Vagina (tissue), 2 donors: ENCODE results near the gene ENOX2. TPM values are rescaled to one million over a fixed set of nuclear protein-coding genes. Genes with fewer than 3 reads are reported as not detected.
A peak's percentile ranks its signal among the peaks of the same experiment; 100 is the strongest.

Experiments
- DNase-seq, 2 donors: peaks; one replicate each; pipeline ENCODE4 v3.0.0-alpha.2; 2017; ENCODE audit errors: extremely low spot score in 2 of 2
- H3K27ac ChIP-seq: fragments of 200-600 bp; sonication (generic); one replicate; pipeline ENCODE4 v1.5.1; 2019
- H3K27me3 ChIP-seq: fragments of 200-600 bp; sonication (generic); one replicate; pipeline ENCODE4 v1.5.1; 2019
- H3K36me3 ChIP-seq, 2 donors: fragments of 200-600 bp; sonication (generic); one replicate each; pipeline ENCODE4 v1.5.1; 2017 to 2019
- H3K4me1 ChIP-seq: fragments of 200-600 bp; sonication (generic); one replicate; pipeline ENCODE4 v1.5.1; 2019
- H3K4me3 ChIP-seq, 2 donors: fragments of 200-600 bp; sonication (generic); 1 replicate in 1 of 2; 2 replicates in 1 of 2; pipeline ENCODE4 v1.5.1; 2016 to 2019
- H3K9me3 ChIP-seq: fragments of 200-600 bp; sonication (generic); one replicate; pipeline ENCODE4 v1.5.1; 2019
- CTCF ChIP-seq, 3 experiments: fragments of 450-650 bp in 2 of 3; fragments of 200-600 bp in 1 of 3; sonication (generic) in 1 of 3; IDR thresholded peaks; one replicate each; pipeline ENCODE4 v1.5.1; 2017 to 2019; ENCODE audit warnings: antibody characterized with exemption in 3 of 3, mild to moderate bottlenecking in 2 of 3, moderate library complexity in 2 of 3
- POLR2A ChIP-seq, 2 donors: fragments of 450-650 bp; IDR thresholded peaks; one replicate each; pipeline ENCODE4 v1.6.1; 2017; ENCODE audit warnings: antibody characterized with exemption in 2 of 2, mild to moderate bottlenecking in 2 of 2, moderate library complexity in 2 of 2
- POLR2AphosphoS5 ChIP-seq, 2 donors: sonication (generic); formaldehyde crosslinking; IDR thresholded peaks; one replicate each; pipeline ENCODE4 v1.9.0; 2017; ENCODE audit warnings: antibody characterized with exemption in 2 of 2, mild to moderate bottlenecking in 2 of 2, low read depth in 1 of 2; ENCODE audit not compliant: insufficient read depth in 1 of 2
- intact Hi-C: fragments of 100-400 bp; cut with DNase I; formaldehyde crosslinking; loops from one replicate; pipeline ENCODE4 v1.15.1; 2023
- total RNA-seq: library from RNA; depleted of rRNA; stranded (reverse); fragments of >200 nt; gene quantifications from one replicate; pipeline ENCODE4 v1.2.3, GENCODE V29; 2016

The ENOX2 gene
- total RNA-seq, 1 donor from 2014 or later = 8.8 TPM

- no peak for DNase-seq
- H3K27ac ChIP-seq = no peak overlapping the region
- H3K27me3 ChIP-seq = no peaks in the 10 kb centered on the region
- H3K36me3 ChIP-seq = no peaks in the 10 kb centered on the region
- H3K4me3 ChIP-seq = no peak overlapping the region
- H3K4me1 ChIP-seq = no peaks in the 10 kb centered on the region
- H3K9me3 ChIP-seq = no peaks in the 10 kb centered on the region
- intact Hi-C loops = no loop called here
- peak; percentile 42 to 64 (median 63) for TF ChIP-seq CTCF (IDR thresholded peaks at IDR 0.05)
- no peak for TF ChIP-seq POLR2A (IDR thresholded peaks at IDR 0.05)
- no peak for TF ChIP-seq POLR2AphosphoS5 (IDR thresholded peaks at IDR 0.05; ENCODE audit: insufficient read depth in 1 of 2, low read depth in 1 of 2)
These were observed 13.8 kb upstream of the ENOX2 start for GRCh38 chrX:130916636-130917422.

- Histone ChIP-seq H3K9me3 (no peaks in the 10 kb centered on the region), H3K36me3 (no peaks in the 10 kb centered on the region), H3K4me3 (no peak overlapping the region), H3K4me1 (no peaks in the 10 kb centered on the region), H3K27ac (no peak overlapping the region), H3K27me3 (no peaks in the 10 kb centered on the region)
- intact Hi-C loops = no loop called here
- TF ChIP-seq CTCF (IDR thresholded peaks at IDR 0.05) (no peak), POLR2A (IDR thresholded peaks at IDR 0.05) (no peak), POLR2AphosphoS5 (IDR thresholded peaks at IDR 0.05; ENCODE audit: insufficient read depth in 1 of 2, low read depth in 1 of 2) (no peak)
- no peak for DNase-seq
These were observed 12.3 kb upstream of the ENOX2 start for GRCh38 chrX:130915302-130915701.

DNA sequence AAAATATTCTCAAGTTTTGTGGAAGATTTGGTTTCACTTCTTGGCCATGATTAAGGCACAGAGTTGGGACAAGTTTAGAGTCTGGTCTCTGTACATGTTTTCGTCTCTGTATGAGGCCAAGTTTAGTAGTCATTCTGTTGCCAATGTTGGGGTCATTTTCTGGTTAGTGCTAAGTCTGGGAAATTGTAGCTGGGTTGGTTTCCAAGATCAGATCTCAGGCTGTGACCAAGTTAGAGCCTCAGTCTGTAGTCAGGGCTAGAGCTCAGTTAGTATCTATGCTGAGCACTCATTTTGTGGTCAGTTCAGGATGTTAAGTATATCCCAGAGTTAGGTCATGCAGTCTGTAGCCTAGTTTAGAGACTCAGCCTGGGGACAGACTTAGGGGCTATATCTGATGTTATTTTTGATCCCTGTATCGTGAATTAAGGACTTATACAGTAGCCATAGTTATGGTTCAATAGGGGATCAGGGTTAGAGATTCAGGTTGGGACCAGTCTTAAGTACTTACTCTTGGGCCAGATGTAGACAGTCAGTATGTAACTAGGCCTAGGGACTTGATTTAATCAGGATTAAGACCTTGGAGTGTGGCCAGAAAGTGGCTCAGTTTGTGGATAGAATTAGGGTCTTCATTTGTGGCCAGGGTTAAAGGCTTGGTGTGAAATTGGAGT lies 6.6 kb upstream of the ENOX2 start:
- TF ChIP-seq CTCF (IDR thresholded peaks at IDR 0.05) = no peak
- no peak for TF ChIP-seq POLR2AphosphoS5 (IDR thresholded peaks at IDR 0.05; ENCODE audit: insufficient read depth in 1 of 2, low read depth in 1 of 2)
- TF ChIP-seq POLR2A (IDR thresholded peaks at IDR 0.05) = no peak
- H3K9me3 ChIP-seq = no peaks in the 10 kb centered on the region
- no peak for DNase-seq
- H3K27ac ChIP-seq = no peak overlapping the region
- intact Hi-C loops = no loop called here
- H3K4me1 ChIP-seq = no peaks in the 10 kb centered on the region
- H3K36me3 ChIP-seq = no peaks in the 10 kb centered on the region
- H3K4me3 ChIP-seq = no peak overlapping the region
- no peaks in the 10 kb centered on the region for H3K27me3 ChIP-seq

GRCh38 chrX:130906776-130907175 lies 3.8 kb upstream of the ENOX2 start:
- Histone ChIP-seq H3K27ac (no peak overlapping the region), H3K4me3 (no peak overlapping the region), H3K27me3 (no peaks in the 10 kb centered on the region), H3K4me1 (no peaks in the 10 kb centered on the region), H3K36me3 (no peaks in the 10 kb centered on the region), H3K9me3 (no peaks in the 10 kb centered on the region)
- TF ChIP-seq POLR2A (IDR thresholded peaks at IDR 0.05) (no peak), POLR2AphosphoS5 (IDR thresholded peaks at IDR 0.05; ENCODE audit: insufficient read depth in 1 of 2, low read depth in 1 of 2) (no peak), CTCF (IDR thresholded peaks at IDR 0.05) (no peak)
- intact Hi-C loops = no loop called here
- DNase-seq = no peak

GRCh38 chrX:130902446-130902782 lies 595 bp downstream of the ENOX2 start:
- intact Hi-C loops = no loop called here
- DNase-seq = no peak
- H3K27ac ChIP-seq = peak overlapping the region; percentile 43
- peak overlapping the region; percentile 48 to 51 for H3K4me3 ChIP-seq
- H3K27me3 ChIP-seq = no peaks in the 10 kb centered on the region
- no peaks in the 10 kb centered on the region for H3K4me1 ChIP-seq
- no peaks in the 10 kb centered on the region for H3K36me3 ChIP-seq
- no peaks in the 10 kb centered on the region for H3K9me3 ChIP-seq
- TF ChIP-seq POLR2A (IDR thresholded peaks at IDR 0.05) (no peak), POLR2AphosphoS5 (IDR thresholded peaks at IDR 0.05; ENCODE audit: insufficient read depth in 1 of 2, low read depth in 1 of 2) (no peak), CTCF (IDR thresholded peaks at IDR 0.05) (no peak)
